GM12875 (cell line): ENCODE measurements around the gene S1PR4.
"Not testable (repeated sequence)": the region's sequence is repeated elsewhere in the genome, so short reads cannot be mapped to it uniquely, and the experiment has no call there.

Experiments
- H3K4me3 ChIP-seq: one replicate; pipeline ENCODE4 v1.5.1; 2011; ENCODE audit warnings: low read depth, low read length, control low read depth
- TF ChIP-seq, protein P1 (sequence below): IDR thresholded peaks from 2 replicates; pipeline ENCODE4 v1.5.1; 2011; ENCODE audit warnings: low read depth, mild to moderate bottlenecking, control low read depth, inconsistent platforms, low read length, moderate library complexity, borderline replicate concordance; ENCODE audit not compliant: insufficient read depth

The S1PR4 gene

DNA sequence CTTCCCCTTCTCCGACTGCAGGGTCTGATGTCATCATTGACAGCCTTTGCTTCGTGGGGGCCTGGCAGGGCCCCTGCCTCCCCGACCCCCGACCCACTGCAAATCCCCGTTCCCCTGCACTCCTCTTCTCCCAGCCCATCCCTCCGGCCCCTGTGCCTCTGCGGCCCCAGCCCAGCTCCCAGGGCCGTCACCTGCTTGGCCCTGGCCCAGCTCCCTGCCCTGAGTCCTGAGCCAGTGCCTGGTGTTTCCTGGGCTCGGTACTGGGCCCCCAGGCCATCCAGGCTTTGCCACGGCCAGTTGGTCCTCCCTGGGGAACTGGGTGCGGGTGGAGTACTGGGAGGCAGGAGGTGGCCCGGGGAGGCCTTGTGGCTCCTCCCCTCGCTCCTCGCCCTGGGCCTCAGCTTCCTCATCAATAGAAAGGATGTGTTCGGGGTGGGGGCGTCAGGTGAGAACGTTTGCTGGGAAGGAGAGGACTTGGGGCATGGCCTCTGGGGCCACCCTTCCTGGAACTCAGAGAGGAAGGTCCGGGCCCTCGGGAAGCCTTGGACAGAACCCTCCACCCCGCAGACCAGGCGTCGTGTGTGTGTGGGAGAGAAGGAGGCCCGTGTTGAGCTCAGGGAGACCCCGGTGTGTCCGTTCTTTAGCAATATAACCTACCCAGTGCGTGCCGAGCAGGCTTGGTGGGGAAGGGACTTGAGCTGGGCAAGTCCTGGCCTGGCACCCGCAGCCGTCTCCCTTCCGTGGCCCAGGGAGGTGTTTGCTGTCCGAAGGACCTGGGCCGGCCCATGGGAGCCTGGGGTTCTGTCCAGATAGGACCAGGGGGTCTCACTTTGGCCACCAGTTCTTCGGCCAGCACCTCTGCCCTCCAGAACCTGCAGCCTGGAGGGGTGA, 30.0 kb downstream of the S1PR4 start:
- TF ChIP-seq, protein P1, sequence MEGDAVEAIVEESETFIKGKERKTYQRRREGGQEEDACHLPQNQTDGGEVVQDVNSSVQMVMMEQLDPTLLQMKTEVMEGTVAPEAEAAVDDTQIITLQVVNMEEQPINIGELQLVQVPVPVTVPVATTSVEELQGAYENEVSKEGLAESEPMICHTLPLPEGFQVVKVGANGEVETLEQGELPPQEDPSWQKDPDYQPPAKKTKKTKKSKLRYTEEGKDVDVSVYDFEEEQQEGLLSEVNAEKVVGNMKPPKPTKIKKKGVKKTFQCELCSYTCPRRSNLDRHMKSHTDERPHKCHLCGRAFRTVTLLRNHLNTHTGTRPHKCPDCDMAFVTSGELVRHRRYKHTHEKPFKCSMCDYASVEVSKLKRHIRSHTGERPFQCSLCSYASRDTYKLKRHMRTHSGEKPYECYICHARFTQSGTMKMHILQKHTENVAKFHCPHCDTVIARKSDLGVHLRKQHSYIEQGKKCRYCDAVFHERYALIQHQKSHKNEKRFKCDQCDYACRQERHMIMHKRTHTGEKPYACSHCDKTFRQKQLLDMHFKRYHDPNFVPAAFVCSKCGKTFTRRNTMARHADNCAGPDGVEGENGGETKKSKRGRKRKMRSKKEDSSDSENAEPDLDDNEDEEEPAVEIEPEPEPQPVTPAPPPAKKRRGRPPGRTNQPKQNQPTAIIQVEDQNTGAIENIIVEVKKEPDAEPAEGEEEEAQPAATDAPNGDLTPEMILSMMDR = no peak
- H3K4me3 ChIP-seq = no peak overlapping the region

DNA sequence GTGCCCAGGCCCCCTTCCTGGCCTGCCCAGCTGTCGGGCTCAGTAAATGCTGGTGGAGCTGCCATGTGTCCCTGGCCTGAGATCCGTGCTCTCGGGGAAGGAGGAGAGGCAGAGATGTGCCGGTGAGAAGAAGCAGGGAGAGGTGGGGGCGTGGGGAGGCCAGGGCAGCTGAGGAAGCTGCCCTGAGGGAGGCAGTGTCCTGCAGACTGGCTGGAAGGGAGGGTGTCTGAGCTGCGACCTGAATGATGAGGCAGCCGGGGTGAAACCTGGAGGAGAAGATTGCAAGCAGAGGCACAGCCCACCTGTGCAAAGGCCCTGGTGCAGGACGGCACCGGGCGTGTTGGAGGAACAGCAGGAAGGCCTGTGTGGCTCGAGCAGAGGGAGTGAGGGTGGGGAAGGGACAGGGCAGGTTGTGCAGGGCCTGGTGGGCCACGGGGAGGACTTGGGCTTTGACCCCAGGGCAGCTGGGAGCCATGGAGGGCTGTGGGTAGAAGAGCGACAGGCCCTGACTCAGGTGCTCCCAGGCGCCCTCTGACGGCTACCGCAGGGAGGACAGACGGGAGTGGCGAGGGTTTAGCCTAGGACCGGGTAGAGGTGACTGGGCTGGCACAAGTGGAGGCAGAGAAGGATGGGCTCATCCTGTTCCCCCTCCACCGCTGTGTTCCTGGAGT, 31.9 kb downstream of the S1PR4 start:
- TF ChIP-seq, protein P1 = peak; percentile 91
- no peak overlapping the region for H3K4me3 ChIP-seq

DNA sequence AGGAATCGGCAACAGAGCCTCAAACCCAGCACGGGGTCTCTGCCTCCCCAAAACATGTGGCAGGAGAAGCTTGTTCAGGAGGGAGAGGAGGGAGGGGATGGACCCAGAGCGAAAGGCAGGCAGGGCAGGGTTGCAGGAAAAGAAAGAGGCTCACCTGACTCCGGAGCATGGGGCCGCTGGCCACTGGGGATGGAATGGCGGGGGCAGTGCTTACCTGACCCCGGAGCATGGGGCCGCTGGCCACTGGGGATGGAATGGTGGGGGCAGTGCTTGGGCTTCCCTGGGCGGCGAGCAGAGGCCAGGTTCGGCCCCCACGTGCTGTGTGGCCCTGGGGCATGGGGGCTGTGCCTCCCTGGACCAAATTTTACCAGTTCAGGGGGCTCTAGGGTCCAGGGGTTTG, 32.6 kb downstream of the S1PR4 start:
- no peak overlapping the region for H3K4me3 ChIP-seq
- TF ChIP-seq, protein P1 = no peak

DNA sequence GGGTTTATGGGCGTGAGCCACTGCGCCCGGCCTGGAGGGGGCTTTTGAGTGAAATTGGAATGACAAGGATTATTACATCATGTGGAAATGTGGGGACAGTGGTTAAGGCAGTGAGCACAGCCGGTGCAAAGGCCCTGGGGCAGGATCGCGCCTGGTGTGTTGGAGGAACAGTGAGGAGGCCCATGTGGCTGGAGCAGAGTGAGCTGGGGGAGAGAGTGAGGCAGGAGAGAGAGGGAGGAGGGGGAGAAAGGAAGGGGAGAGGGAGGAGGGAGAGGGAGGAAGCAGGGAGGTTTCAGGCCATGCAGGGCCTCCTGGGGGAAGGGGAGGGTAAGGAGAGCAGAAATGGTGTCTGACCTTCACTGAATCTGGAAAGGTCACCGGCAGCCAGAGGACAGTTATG, 34.6 kb downstream of the S1PR4 start:
- TF ChIP-seq, protein P1 = no peak
- no peak overlapping the region for H3K4me3 ChIP-seq

DNA sequence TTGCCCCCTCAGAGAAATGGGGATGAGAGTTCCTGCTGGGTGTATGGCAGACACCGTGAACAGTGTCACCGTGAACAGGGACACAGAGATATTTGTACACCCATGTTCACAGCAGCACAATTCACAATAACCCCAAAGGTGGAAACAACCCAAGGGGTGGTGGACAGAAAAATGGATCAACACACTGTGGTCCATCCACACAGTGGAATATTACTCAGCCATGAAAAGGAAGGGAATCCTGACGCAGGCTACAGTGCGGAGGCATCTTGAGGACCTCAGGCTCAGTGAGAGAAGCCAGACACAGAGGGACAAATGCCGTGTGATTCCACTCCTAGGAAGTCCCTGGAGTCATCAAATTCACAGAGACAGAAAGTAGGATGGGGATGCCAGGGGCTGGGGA, 38.3 kb downstream of the S1PR4 start:
- TF ChIP-seq, protein P1 = no peak
- H3K4me3 ChIP-seq = no peak overlapping the region

DNA sequence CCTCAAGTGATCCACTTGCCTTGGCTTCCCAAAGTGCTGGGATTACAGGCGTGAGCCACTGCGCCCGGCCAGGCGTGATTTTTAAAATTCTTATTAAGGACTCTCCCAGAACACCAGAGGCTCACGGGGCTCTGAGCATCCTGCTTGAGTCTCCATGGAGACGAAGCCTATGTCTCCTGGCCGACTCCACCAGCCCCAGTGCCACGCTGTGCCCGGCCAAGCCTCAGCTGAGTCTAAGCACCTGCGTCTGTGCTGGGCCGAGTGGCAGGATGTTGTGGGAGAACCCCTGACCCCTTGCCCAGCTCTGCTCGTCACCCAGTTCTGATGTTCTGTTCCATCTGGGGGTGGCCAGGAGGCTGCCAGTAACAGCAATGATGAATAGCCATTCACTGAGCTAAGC, 42.0 kb downstream of the S1PR4 start:
- no peak overlapping the region for H3K4me3 ChIP-seq
- TF ChIP-seq, protein P1 = no peak

DNA sequence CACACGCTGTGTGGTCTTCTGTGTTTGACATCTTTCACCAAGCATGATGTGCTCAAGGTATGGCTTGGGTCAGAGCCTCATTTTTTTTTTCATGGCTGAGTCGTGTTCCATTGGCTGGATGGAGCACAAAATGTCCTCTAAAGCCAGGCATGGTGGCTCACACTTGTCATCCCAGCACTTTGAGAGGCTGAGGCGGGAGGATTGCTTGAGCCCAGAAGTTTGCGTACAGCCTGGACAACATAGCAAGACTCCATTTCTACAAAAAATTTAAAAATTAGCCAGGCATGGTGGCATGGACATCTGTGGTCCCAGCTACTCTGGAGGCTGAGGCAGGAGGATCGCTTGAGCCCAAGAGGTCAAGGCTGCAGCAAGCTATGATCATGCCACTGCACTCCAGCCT, 43.0 kb downstream of the S1PR4 start:
- H3K4me3 ChIP-seq = not testable (repeated sequence)
